ENCODE results near the gene STPG1. TPM values are rescaled to one million over a fixed set of nuclear protein-coding genes. Genes with fewer than 3 reads are reported as not detected.

Gene STPG1
- total RNA-seq, 3 donors from 2014 or later = 15.9 to 25.4 (median 17.9) TPM

- TF ChIP-seq CTCF (IDR thresholded peaks at IDR 0.05) = no peak
- Histone ChIP-seq H3K4me3 (no peak overlapping the region), H3K36me3 (ENCODE audit: low read depth) (no peaks in the 10 kb centered on the region), H3K9me3 (no peaks in the 10 kb centered on the region), H3K4me1 (ENCODE audit: low read depth) (peaks cover 17% of the 10 kb centered on the region)
- intact Hi-C loops (cut with DNase I, micrococcal nuclease) = no loop called here
- DNase-seq (no peak), ATAC-seq (no peak)
These were observed 12.3 kb upstream of the STPG1 start for GRCh38 chr1:24425922-24426321.

GRCh38 chr1:24425441-24425840, 11.9 kb upstream of the STPG1 start:
- no peaks in the 10 kb centered on the region for H3K9me3 ChIP-seq
- peak in 1 of 3 donors; percentile 77 for DNase-seq
- peak; percentile 86 for ATAC-seq
- H3K4me1 ChIP-seq (ENCODE audit: low read depth) = peaks cover 17% of the 10 kb centered on the region
- no peaks in the 10 kb centered on the region for H3K36me3 ChIP-seq (ENCODE audit: low read depth)
- H3K4me3 ChIP-seq = no peak overlapping the region
- intact Hi-C loops (cut with DNase I, micrococcal nuclease) = no loop called here
- TF ChIP-seq CTCF (IDR thresholded peaks at IDR 0.05) = no peak

GRCh38 chr1:24424990-24425389, 11.4 kb upstream of the STPG1 start:
- H3K4me1 ChIP-seq (ENCODE audit: low read depth) = peaks cover 17% of the 10 kb centered on the region
- intact Hi-C loops (cut with DNase I, micrococcal nuclease) = no loop called here
- H3K9me3 ChIP-seq = no peaks in the 10 kb centered on the region
- H3K4me3 ChIP-seq = no peak overlapping the region
- no peak for TF ChIP-seq CTCF (IDR thresholded peaks at IDR 0.05)
- no peaks in the 10 kb centered on the region for H3K36me3 ChIP-seq (ENCODE audit: low read depth)
- DNase-seq (peak in 1 of 3 donors; percentile 41), ATAC-seq (peak; percentile 70)

GRCh38 chr1:24424207-24424606, 10.6 kb upstream of the STPG1 start:
- ATAC-seq (no peak), DNase-seq (no peak)
- Histone ChIP-seq H3K4me1 (ENCODE audit: low read depth) (peaks cover 17% of the 10 kb centered on the region), H3K9me3 (no peaks in the 10 kb centered on the region), H3K36me3 (ENCODE audit: low read depth) (no peaks in the 10 kb centered on the region), H3K4me3 (no peak overlapping the region)
- TF ChIP-seq CTCF (IDR thresholded peaks at IDR 0.05) = no peak
- intact Hi-C loops (cut with DNase I, micrococcal nuclease) = no loop called here

GRCh38 chr1:24421502-24421901, 7.9 kb upstream of the STPG1 start:
- DNase-seq (no peak), ATAC-seq (no peak)
- no peak for TF ChIP-seq CTCF (IDR thresholded peaks at IDR 0.05)
- peaks cover 40% of the 10 kb centered on the region for H3K4me1 ChIP-seq (ENCODE audit: low read depth)
- H3K36me3 ChIP-seq (ENCODE audit: low read depth) = no peaks in the 10 kb centered on the region
- intact Hi-C loops (cut with DNase I, micrococcal nuclease) = no loop called here
- H3K9me3 ChIP-seq = no peaks in the 10 kb centered on the region
- no peak overlapping the region for H3K4me3 ChIP-seq

GRCh38 chr1:24420547-24420946, 7.0 kb upstream of the STPG1 start:
- DNase-seq (no peak), ATAC-seq (no peak)
- H3K4me1 ChIP-seq (ENCODE audit: low read depth) = peaks cover 41% of the 10 kb centered on the region
- no peaks in the 10 kb centered on the region for H3K36me3 ChIP-seq (ENCODE audit: low read depth)
- no peak overlapping the region for H3K4me3 ChIP-seq
- intact Hi-C loops (cut with DNase I, micrococcal nuclease) = no loop called here
- TF ChIP-seq CTCF (IDR thresholded peaks at IDR 0.05) = no peak
- H3K9me3 ChIP-seq = no peaks in the 10 kb centered on the region

Data from mucosa of descending colon (tissue), 3 donors.